C4-2B (cell line): ENCODE results near the gene GABARAPL2.

Experiments used
- ZFX ChIP-seq: fragments of 450-650 bp; IDR thresholded peaks from 2 replicates; pipeline ENCODE4 v1.6.1; 2017
- TF ChIP-seq, protein P1 (sequence below): fragments of 450-650 bp; conservative IDR thresholded peaks from 2 replicates; pipeline ENCODE4 v1.5.1; 2017; ENCODE audit warnings: mild to moderate bottlenecking

- TF ChIP-seq, protein P1, sequence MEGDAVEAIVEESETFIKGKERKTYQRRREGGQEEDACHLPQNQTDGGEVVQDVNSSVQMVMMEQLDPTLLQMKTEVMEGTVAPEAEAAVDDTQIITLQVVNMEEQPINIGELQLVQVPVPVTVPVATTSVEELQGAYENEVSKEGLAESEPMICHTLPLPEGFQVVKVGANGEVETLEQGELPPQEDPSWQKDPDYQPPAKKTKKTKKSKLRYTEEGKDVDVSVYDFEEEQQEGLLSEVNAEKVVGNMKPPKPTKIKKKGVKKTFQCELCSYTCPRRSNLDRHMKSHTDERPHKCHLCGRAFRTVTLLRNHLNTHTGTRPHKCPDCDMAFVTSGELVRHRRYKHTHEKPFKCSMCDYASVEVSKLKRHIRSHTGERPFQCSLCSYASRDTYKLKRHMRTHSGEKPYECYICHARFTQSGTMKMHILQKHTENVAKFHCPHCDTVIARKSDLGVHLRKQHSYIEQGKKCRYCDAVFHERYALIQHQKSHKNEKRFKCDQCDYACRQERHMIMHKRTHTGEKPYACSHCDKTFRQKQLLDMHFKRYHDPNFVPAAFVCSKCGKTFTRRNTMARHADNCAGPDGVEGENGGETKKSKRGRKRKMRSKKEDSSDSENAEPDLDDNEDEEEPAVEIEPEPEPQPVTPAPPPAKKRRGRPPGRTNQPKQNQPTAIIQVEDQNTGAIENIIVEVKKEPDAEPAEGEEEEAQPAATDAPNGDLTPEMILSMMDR = no peak
- no peak for TF ChIP-seq ZFX
Observed at GRCh38 chr16:75573955-75574354, 7.8 kb downstream of the GABARAPL2 start.
